ENCODE results near the gene PTGS1. TPM values are rescaled to one million over a fixed set of nuclear protein-coding genes. Genes with fewer than 3 reads are reported as not detected.
"Not testable (repeated sequence)": the region's sequence is repeated elsewhere in the genome, so short reads cannot be mapped to it uniquely, and the experiment has no call there.

The PTGS1 gene
- polyA plus RNA-seq, 4 donors: 1.8 to 7.5 (median 3.9) TPM

GRCh38 chr9:122348791-122349190, 22.0 kb upstream of the PTGS1 start:
- peaks cover 0 to 2% of the 10 kb centered on the region in 2 donors for H3K9me3 ChIP-seq (ENCODE audit: control insufficient read depth in 2 of 2, insufficient read depth in 1 of 2, low read depth in 1 of 2, low read length in 1 of 2)
- no peaks in the 10 kb centered on the region for H3K36me3 ChIP-seq (ENCODE audit: control insufficient read depth in 3 of 3, insufficient read depth in 2 of 3, low read depth in 1 of 3, low read length in 3 of 3)
- H3K4me1 ChIP-seq (ENCODE audit: control insufficient read depth in 3 of 3, insufficient read depth in 2 of 3, low read depth in 1 of 3, low read length in 2 of 3): peaks cover 2 to 12% (median 4%) of the 10 kb centered on the region in 3 donors
- H3K4me3 ChIP-seq (ENCODE audit: low read depth in 1 of 3, low read length in 3 of 3): no peak overlapping the region
- FAIRE-seq (no peak), DNase-seq (peak in 1 of 2 donors; percentile 49)
- H3K27me3 ChIP-seq (ENCODE audit: control insufficient read depth in 3 of 3, insufficient read depth in 3 of 3, low read length in 3 of 3): peaks cover 0 to 22% (median 0%) of the 10 kb centered on the region in 3 donors
- peak overlapping the region in 1 of 3 donors; percentile 40 for H3K27ac ChIP-seq (ENCODE audit: low read depth in 1 of 3, low read length in 2 of 3)
- WGBS, 3 donors: 18 to 47% (median 26%) methylated on average over 2 of the region's 2 CpGs

GRCh38 chr9:122349201-122349600, 21.6 kb upstream of the PTGS1 start:
- FAIRE-seq (no peak), DNase-seq (no peak)
- WGBS, 3 donors: 49 to 77% (median 56%) methylated on average over 4 of the region's 4 CpGs
- H3K4me1 ChIP-seq (ENCODE audit: control insufficient read depth in 3 of 3, insufficient read depth in 2 of 3, low read depth in 1 of 3, low read length in 2 of 3): peaks cover 2 to 12% (median 4%) of the 10 kb centered on the region in 3 donors
- H3K4me3 ChIP-seq (ENCODE audit: low read depth in 1 of 3, low read length in 3 of 3): no peak overlapping the region
- H3K36me3 ChIP-seq (ENCODE audit: control insufficient read depth in 3 of 3, insufficient read depth in 2 of 3, low read depth in 1 of 3, low read length in 3 of 3): no peaks in the 10 kb centered on the region
- H3K27me3 ChIP-seq (ENCODE audit: control insufficient read depth in 3 of 3, insufficient read depth in 3 of 3, low read length in 3 of 3): peaks cover 0 to 22% (median 0%) of the 10 kb centered on the region in 3 donors
- H3K27ac ChIP-seq (ENCODE audit: low read depth in 1 of 3, low read length in 2 of 3): no peak overlapping the region
- peaks cover 0 to 2% of the 10 kb centered on the region in 2 donors for H3K9me3 ChIP-seq (ENCODE audit: control insufficient read depth in 2 of 2, insufficient read depth in 1 of 2, low read depth in 1 of 2, low read length in 1 of 2)

GRCh38 chr9:122350577-122351355, 20.1 kb upstream of the PTGS1 start:
- peak; percentile 75 to 83 for DNase-seq
- Histone ChIP-seq H3K36me3 (ENCODE audit: control insufficient read depth in 3 of 3, insufficient read depth in 2 of 3, low read depth in 1 of 3, low read length in 3 of 3) (no peaks in the 10 kb centered on the region), H3K27me3 (ENCODE audit: control insufficient read depth in 3 of 3, insufficient read depth in 3 of 3, low read length in 3 of 3) (peaks cover 0 to 19% (median 0%) of the 10 kb centered on the region in 3 donors), H3K4me3 (ENCODE audit: low read depth in 1 of 3, low read length in 3 of 3) (no peak overlapping the region), H3K4me1 (ENCODE audit: control insufficient read depth in 3 of 3, insufficient read depth in 2 of 3, low read depth in 1 of 3, low read length in 2 of 3) (peaks cover 2 to 12% (median 4%) of the 10 kb centered on the region in 3 donors), H3K9me3 (ENCODE audit: control insufficient read depth in 2 of 2, insufficient read depth in 1 of 2, low read depth in 1 of 2, low read length in 1 of 2) (peaks cover 0 to 2% of the 10 kb centered on the region in 2 donors), H3K27ac (ENCODE audit: low read depth in 1 of 3, low read length in 2 of 3) (no peak overlapping the region)
- FAIRE-seq: no peak
- 35 to 43% (median 38%) methylated on average over 11 of the region's 11 CpGs for WGBS, 3 donors

DNA sequence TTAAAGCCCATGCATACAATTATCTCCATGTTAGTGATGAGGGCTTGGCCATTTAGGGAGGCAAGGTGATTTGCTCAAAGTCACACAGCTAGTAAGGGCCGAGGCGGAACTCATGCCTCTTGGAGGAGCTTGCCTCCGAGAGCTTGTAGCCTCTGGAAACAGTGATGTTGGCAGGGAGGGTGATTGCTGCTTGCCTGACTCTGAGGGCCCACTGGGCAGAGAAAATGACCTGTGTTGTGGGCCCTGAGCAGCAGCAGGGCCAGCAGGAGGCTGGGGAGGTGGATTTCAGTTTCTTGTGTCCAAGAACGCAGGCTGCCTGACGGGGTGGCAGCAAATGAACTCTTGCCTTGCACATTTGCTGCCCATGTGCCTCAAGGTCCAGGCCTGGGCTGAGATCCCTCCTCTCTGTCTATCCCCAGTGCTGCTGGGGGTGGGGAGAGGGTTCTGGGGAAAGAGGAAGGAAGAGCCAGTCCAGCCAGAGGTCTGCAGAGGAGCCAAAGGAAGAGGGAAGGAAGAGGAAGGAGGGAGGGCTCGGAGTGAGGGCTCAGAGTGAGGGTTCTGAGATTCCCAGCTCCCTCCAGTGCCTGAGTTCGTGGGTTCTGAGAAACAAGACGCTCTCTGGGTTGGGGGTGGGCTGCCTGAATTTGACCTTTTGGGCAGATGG, 16.2 kb upstream of the PTGS1 start:
- DNase-seq: no peak
- WGBS, 3 donors: 80 to 88% (median 82%) methylated on average over 8 of the region's 8 CpGs

GRCh38 chr9:122355336-122355875, 15.4 kb upstream of the PTGS1 start:
- Histone ChIP-seq H3K9me3 (ENCODE audit: control insufficient read depth in 2 of 2, insufficient read depth in 1 of 2, low read depth in 1 of 2, low read length in 1 of 2) (peaks cover 0 to 2% of the 10 kb centered on the region in 2 donors), H3K36me3 (ENCODE audit: control insufficient read depth in 3 of 3, insufficient read depth in 2 of 3, low read depth in 1 of 3, low read length in 3 of 3) (no peaks in the 10 kb centered on the region), H3K4me1 (ENCODE audit: control insufficient read depth in 3 of 3, insufficient read depth in 2 of 3, low read depth in 1 of 3, low read length in 2 of 3) (no peaks in the 10 kb centered on the region), H3K27ac (ENCODE audit: low read depth in 1 of 3, low read length in 2 of 3) (no peak overlapping the region), H3K4me3 (ENCODE audit: low read depth in 1 of 3, low read length in 3 of 3) (no peak overlapping the region), H3K27me3 (ENCODE audit: control insufficient read depth in 3 of 3, insufficient read depth in 3 of 3, low read length in 3 of 3) (no peaks in the 10 kb centered on the region)
- FAIRE-seq (no peak), DNase-seq (no peak)
- 82 to 89% (median 88%) methylated on average over 4 of the region's 4 CpGs for WGBS, 3 donors

More for the DNA sequence above, 16.2 kb upstream of the PTGS1 start:
- peaks cover 0 to 5% (median 0%) of the 10 kb centered on the region in 3 donors for H3K27me3 ChIP-seq (ENCODE audit: control insufficient read depth in 3 of 3, insufficient read depth in 3 of 3, low read length in 3 of 3)
- FAIRE-seq: no peak
- H3K9me3 ChIP-seq (ENCODE audit: control insufficient read depth in 2 of 2, insufficient read depth in 1 of 2, low read depth in 1 of 2, low read length in 1 of 2): peaks cover 0 to 2% of the 10 kb centered on the region in 2 donors
- H3K36me3 ChIP-seq (ENCODE audit: control insufficient read depth in 3 of 3, insufficient read depth in 2 of 3, low read depth in 1 of 3, low read length in 3 of 3): no peaks in the 10 kb centered on the region
- H3K4me3 ChIP-seq (ENCODE audit: low read depth in 1 of 3, low read length in 3 of 3): no peak overlapping the region
- no peaks in the 10 kb centered on the region for H3K4me1 ChIP-seq (ENCODE audit: control insufficient read depth in 3 of 3, insufficient read depth in 2 of 3, low read depth in 1 of 3, low read length in 2 of 3)
- no peak overlapping the region for H3K27ac ChIP-seq (ENCODE audit: low read depth in 1 of 3, low read length in 2 of 3)

DNA sequence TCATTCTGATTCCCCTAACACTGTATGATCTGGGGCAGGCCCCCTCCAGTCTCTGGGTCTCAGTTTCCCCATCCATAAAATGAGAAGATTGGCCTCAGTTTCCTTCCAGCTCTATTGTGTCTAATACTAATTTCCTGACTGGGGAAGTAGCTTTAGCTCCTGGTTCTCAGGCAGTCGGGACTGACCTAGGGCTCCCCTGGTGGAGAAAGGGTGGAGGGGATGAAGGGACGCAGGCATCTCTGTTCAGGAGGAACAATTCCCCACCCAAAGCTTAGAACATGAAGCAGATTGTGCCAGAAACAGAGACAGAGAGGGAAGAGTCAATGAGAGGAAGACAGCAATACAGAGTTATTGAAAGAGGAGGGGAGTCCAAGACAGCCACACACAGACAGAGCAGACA, 14.2 kb upstream of the PTGS1 start:
- no peak for FAIRE-seq
- WGBS, 3 donors: 35 to 41% (median 37%) methylated on average over 2 of the region's 2 CpGs
- peaks cover 0 to 2% of the 10 kb centered on the region in 2 donors for H3K9me3 ChIP-seq (ENCODE audit: control insufficient read depth in 2 of 2, insufficient read depth in 1 of 2, low read depth in 1 of 2, low read length in 1 of 2)
- no peaks in the 10 kb centered on the region for H3K4me1 ChIP-seq (ENCODE audit: control insufficient read depth in 3 of 3, insufficient read depth in 2 of 3, low read depth in 1 of 3, low read length in 2 of 3)
- no peak overlapping the region for H3K4me3 ChIP-seq (ENCODE audit: low read depth in 1 of 3, low read length in 3 of 3)
- DNase-seq: no peak
- no peaks in the 10 kb centered on the region for H3K27me3 ChIP-seq (ENCODE audit: control insufficient read depth in 3 of 3, insufficient read depth in 3 of 3, low read length in 3 of 3)
- no peak overlapping the region for H3K27ac ChIP-seq (ENCODE audit: low read depth in 1 of 3, low read length in 2 of 3)
- no peaks in the 10 kb centered on the region for H3K36me3 ChIP-seq (ENCODE audit: control insufficient read depth in 3 of 3, insufficient read depth in 2 of 3, low read depth in 1 of 3, low read length in 3 of 3)

DNA sequence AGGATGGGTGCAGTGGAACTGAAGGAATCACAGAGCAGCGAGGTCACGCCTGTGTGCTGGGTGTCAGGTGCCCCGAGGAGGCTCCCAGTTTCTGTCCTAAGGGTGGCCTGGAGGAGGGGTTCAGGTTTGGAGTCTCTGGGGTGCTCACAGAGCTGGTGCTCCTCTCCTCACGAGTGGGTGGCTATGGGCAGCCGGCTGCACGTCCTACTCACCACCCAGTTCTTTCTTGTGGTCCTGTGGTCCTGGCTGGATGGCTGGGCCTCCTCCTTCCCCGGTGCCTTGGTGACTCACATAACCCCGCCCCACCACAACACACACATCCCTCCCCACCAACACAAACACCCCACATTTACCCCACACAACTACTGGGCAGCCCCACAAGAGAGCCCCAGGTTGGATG, 9.9 kb upstream of the PTGS1 start:
- FAIRE-seq (no peak), DNase-seq (no peak)
- Histone ChIP-seq H3K27ac (ENCODE audit: low read depth in 1 of 3, low read length in 2 of 3) (no peak overlapping the region), H3K4me3 (ENCODE audit: low read depth in 1 of 3, low read length in 3 of 3) (no peak overlapping the region), H3K36me3 (ENCODE audit: control insufficient read depth in 3 of 3, insufficient read depth in 2 of 3, low read depth in 1 of 3, low read length in 3 of 3) (no peaks in the 10 kb centered on the region), H3K9me3 (ENCODE audit: control insufficient read depth in 2 of 2, insufficient read depth in 1 of 2, low read depth in 1 of 2, low read length in 1 of 2) (no peaks in the 10 kb centered on the region), H3K4me1 (ENCODE audit: control insufficient read depth in 3 of 3, insufficient read depth in 2 of 3, low read depth in 1 of 3, low read length in 2 of 3) (no peaks in the 10 kb centered on the region), H3K27me3 (ENCODE audit: control insufficient read depth in 3 of 3, insufficient read depth in 3 of 3, low read length in 3 of 3) (peaks cover 0 to 3% (median 0%) of the 10 kb centered on the region in 3 donors)
- 53 to 71% (median 67%) methylated on average over 7 to 8 of the region's 8 CpGs for WGBS, 3 donors

DNA sequence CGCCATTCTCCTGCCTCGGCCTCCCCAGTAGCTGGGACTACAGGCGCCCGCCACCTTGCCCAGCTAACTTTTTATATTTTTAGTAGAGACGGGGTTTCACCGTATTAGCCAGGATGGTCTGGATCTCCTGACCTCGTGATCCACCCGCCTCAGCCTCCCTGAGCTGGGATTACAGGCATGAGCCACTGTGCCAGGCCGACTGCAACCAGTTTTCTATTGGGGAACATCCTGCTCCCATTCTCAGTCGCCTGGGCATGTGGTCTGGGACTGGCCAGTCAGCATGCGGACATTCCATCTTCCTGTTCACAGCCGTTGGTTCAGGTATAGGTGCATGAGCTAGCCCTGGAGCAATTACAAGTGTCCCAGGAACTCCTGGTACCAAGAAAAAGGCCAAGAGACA, 7.7 kb upstream of the PTGS1 start:
- H3K36me3 ChIP-seq (ENCODE audit: control insufficient read depth in 3 of 3, insufficient read depth in 2 of 3, low read depth in 1 of 3, low read length in 3 of 3); DNase-seq; H3K9me3 ChIP-seq (ENCODE audit: control insufficient read depth in 2 of 2, insufficient read depth in 1 of 2, low read depth in 1 of 2, low read length in 1 of 2); FAIRE-seq; H3K4me1 ChIP-seq (ENCODE audit: control insufficient read depth in 3 of 3, insufficient read depth in 2 of 3, low read depth in 1 of 3, low read length in 2 of 3); H3K4me3 ChIP-seq (ENCODE audit: low read depth in 1 of 3, low read length in 3 of 3); H3K27ac ChIP-seq (ENCODE audit: low read depth in 1 of 3, low read length in 2 of 3); H3K27me3 ChIP-seq (ENCODE audit: control insufficient read depth in 3 of 3, insufficient read depth in 3 of 3, low read length in 3 of 3): not testable (repeated sequence)
- WGBS, 3 donors: 86 to 90% (median 87%) methylated on average over 12 of the region's 12 CpGs
